ENCODE measurements around the gene LHX6.

GRCh38 chr9:122179054-122179689 lies 49.6 kb downstream of the LHX6 start:
- TF ChIP-seq CTCF (IDR thresholded peaks at IDR 0.05) (no peak), ZFX (IDR thresholded peaks at IDR 0.05; ENCODE audit: borderline replicate concordance) (no peak)

Measured in 22Rv1 (cell line).